Keratinocyte (primary cell): ENCODE results near the gene ENTPD2.

Source experiments
- CTCF ChIP-seq, 3 experiments: IDR thresholded peaks in 1 of 3; conservative IDR thresholded peaks in 1 of 3; optimal IDR thresholded peaks in 1 of 3; 2 replicates in 2 of 3; 3 replicates in 1 of 3; pipeline versions ENCODE3 to v1.5.1; 2011; ENCODE audit warnings: low read length in 3 of 3, mild to moderate bottlenecking in 3 of 3, moderate library complexity in 2 of 3, control low read depth in 1 of 3, inconsistent platforms in 1 of 3; ENCODE audit not compliant: insufficient read depth in 2 of 3; ENCODE audit errors: extremely low read depth in 1 of 3
- EZH2 ChIP-seq: IDR thresholded peaks from one replicate; pipeline ENCODE4 v1.6.1; 2012; ENCODE audit warnings: inconsistent platforms, mild to moderate bottlenecking, low read length, moderate library complexity

GRCh38 chr9:137009217-137009616 lies 44.6 kb downstream of the ENTPD2 start:
- TF ChIP-seq CTCF (optimal IDR thresholded peaks at IDR 0.05 in 1 of 3, IDR thresholded peaks at IDR 0.05 in 1 of 3, conservative IDR thresholded peaks at IDR 0.05 in 1 of 3; ENCODE audit: extremely low read depth in 1 of 3, insufficient read depth in 2 of 3, low read length in 3 of 3), result no peak
- no peak for TF ChIP-seq EZH2
